Small intestine (tissue), 7 donors: Measurements from ENCODE around the gene PLP2. TPM values are rescaled to one million over a fixed set of nuclear protein-coding genes. Genes with fewer than 3 reads are reported as not detected.

Source experiments
- DNase-seq, 2 donors: peaks; one replicate each; pipeline versions ENCODE4 v3.0.0 to v3.0.0-alpha.2; 2013
- FAIRE-seq: peaks from 2 replicates; lab custom pipeline; 2012; peaks lifted over from hg19 to GRCh38; lab: Jason Lieb, UNC
- H3K27ac ChIP-seq, 3 donors: one replicate each; pipeline ENCODE4 v1.5.1; 2013; ENCODE audit warnings: low read length in 2 of 3, mild to moderate bottlenecking in 2 of 3, control low read depth in 1 of 3, inconsistent platforms in 1 of 3, low read depth in 1 of 3, moderate library complexity in 1 of 3
- H3K27me3 ChIP-seq, 3 donors: one replicate each; pipeline ENCODE4 v1.6.1; 2013; ENCODE audit warnings: low read length in 3 of 3, inconsistent platforms in 1 of 3; ENCODE audit not compliant: control insufficient read depth in 3 of 3, insufficient read depth in 3 of 3
- H3K36me3 ChIP-seq, 3 donors: one replicate each; pipeline ENCODE4 v1.6.1; 2013; ENCODE audit warnings: low read length in 3 of 3, inconsistent platforms in 1 of 3, low read depth in 1 of 3, mild to moderate bottlenecking in 1 of 3, moderate library complexity in 1 of 3; ENCODE audit not compliant: control insufficient read depth in 3 of 3, insufficient read depth in 2 of 3
- H3K4me1 ChIP-seq, 3 donors: one replicate each; pipeline ENCODE4 v1.6.1; 2013; ENCODE audit warnings: low read length in 2 of 3, inconsistent platforms in 1 of 3, low read depth in 1 of 3, mild to moderate bottlenecking in 1 of 3, moderate library complexity in 1 of 3; ENCODE audit not compliant: control insufficient read depth in 3 of 3, insufficient read depth in 2 of 3
- H3K4me3 ChIP-seq, 3 donors: one replicate each; pipeline ENCODE4 v1.5.1; 2013; ENCODE audit warnings: low read length in 3 of 3, control low read depth in 1 of 3, inconsistent platforms in 1 of 3, low read depth in 1 of 3, mild to moderate bottlenecking in 1 of 3, moderate library complexity in 1 of 3
- H3K9me3 ChIP-seq, 2 donors: one replicate each; pipeline ENCODE4 v1.6.1; 2013; ENCODE audit warnings: low read depth in 1 of 2, low read length in 1 of 2; ENCODE audit not compliant: control insufficient read depth in 2 of 2, insufficient read depth in 1 of 2
- WGBS, 3 donors: extraction: QIAGEN DNeasy Blood & Tissue Kit; methylation state at CpG; one replicate each; pipeline ENCODE4 v1.1.7; 2013; 5-methylcytosine and 5-hydroxymethylcytosine counted together
- polyA plus RNA-seq, 4 donors: library from polyadenylated mRNA; stranded (reverse) in 3 of 4; unstranded in 1 of 4; fragments of 200-250 nt in 3 of 4; fragments of 120-200 nt in 1 of 4; gene quantifications; one replicate each; pipeline versions ENCODE4 v1.2.1 to v1.2.3, GENCODE V29; 2013
- donor health status: healthy with polysubstance abuse.
- donor health status: control.
- donor health status: control.
- donor health status: Bipolar disorder and iron deficiency.
- donor health status: healthy.

Gene PLP2
- polyA plus RNA-seq, 4 donors = 47.6 to 189 (median 112) TPM

- WGBS, 3 donors = 90 to 93% (median 92%) methylated on average over 21 to 43 of the region's 43 CpGs
These were observed 4.0 kb downstream of the PLP2 start for GRCh38 chrX:49175435-49176274.

GRCh38 chrX:49176421-49177326, 5.0 kb downstream of the PLP2 start:
- peak overlapping the region in 1 of 3 donors; percentile 45 for H3K27ac ChIP-seq
- peak in 1 of 2 donors; percentile 33 for DNase-seq
- H3K27me3 ChIP-seq = no peaks in the 10 kb centered on the region
- H3K4me1 ChIP-seq = peaks cover 0 to 5% (median 0%) of the 10 kb centered on the region in 3 donors
- no peak for FAIRE-seq
- no peak overlapping the region for H3K4me3 ChIP-seq
- peaks cover 0 to 66% (median 9%) of the 10 kb centered on the region in 3 donors for H3K36me3 ChIP-seq
- WGBS, 3 donors = 54 to 68% (median 65%) methylated on average over 22 to 27 of the region's 27 CpGs
- no peaks in the 10 kb centered on the region for H3K9me3 ChIP-seq

More at GRCh38 chrX:49175435-49176274, 4.0 kb downstream of the PLP2 start:
- Histone ChIP-seq H3K4me1 (peaks cover 0 to 5% (median 0%) of the 10 kb centered on the region in 3 donors), H3K4me3 (no peak overlapping the region), H3K9me3 (no peaks in the 10 kb centered on the region), H3K27me3 (no peaks in the 10 kb centered on the region), H3K36me3 (peaks cover 0 to 64% (median 9%) of the 10 kb centered on the region in 3 donors), H3K27ac (no peak overlapping the region)
- DNase-seq (no peak), FAIRE-seq (no peak)

DNA sequence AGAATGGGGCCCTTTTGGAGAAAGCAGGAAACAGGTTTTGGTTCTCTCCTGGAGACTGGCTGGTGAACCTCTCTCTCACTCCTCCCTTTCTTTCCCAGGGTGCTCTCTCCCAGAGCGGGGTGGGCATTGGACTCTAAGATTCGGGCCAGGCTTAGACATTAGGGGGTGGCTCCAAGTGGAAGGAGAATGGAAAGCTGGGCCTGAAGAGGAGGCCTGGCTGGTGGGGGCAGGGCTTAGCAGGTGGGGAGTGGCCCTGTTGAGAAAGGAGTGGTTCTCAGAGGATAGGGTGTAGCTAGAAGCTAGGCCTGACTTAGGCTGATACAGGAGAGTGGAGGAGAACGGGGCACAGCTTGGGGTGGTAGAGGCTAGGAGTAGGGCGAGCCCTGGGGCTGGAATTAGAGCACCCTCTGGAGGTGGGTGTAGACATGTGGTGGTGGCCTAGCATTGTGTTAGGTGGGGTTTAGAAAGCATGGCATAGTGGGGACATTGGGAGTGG, 5.7 kb downstream of the PLP2 start:
- FAIRE-seq (no peak), DNase-seq (peak in 1 of 2 donors; percentile 37)
- Histone ChIP-seq H3K27me3 (no peaks in the 10 kb centered on the region), H3K4me1 (peaks cover 0 to 5% (median 0%) of the 10 kb centered on the region in 3 donors), H3K27ac (peak overlapping the region in 1 of 3 donors; percentile 41), H3K4me3 (no peak overlapping the region), H3K9me3 (no peaks in the 10 kb centered on the region), H3K36me3 (peaks cover 0 to 68% (median 9%) of the 10 kb centered on the region in 3 donors)
- 52 to 76% (median 69%) methylated on average over 4 of the region's 4 CpGs for WGBS, 3 donors

GRCh38 chrX:49177873-49178480, 6.3 kb downstream of the PLP2 start:
- no peak for FAIRE-seq
- 91 to 95% (median 92%) methylated on average over 14 to 23 of the region's 23 CpGs for WGBS, 3 donors
- no peak for DNase-seq

DNA sequence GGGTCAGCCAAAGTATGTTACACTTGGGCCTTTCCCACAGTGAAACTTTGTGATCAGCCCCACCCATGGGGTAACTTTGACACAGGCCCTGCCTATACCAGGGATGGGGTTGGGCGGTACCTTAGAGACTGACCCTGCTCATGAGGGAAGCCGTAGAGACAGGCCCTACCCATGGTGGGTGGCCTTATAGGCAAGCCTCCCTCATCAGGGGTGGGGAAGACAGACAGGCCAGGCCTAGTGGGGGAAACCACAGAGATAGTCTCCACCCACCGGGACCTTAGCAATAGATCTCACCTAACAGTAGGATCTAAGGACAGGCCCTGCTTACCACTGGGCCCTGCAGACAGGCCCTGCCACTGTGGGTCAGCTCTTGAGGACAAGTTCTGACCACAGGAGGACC, 6.8 kb downstream of the PLP2 start:
- WGBS, 3 donors = 83 to 88% (median 86%) methylated on average over 2 to 3 of the region's 3 CpGs

More at GRCh38 chrX:49177873-49178480, 6.3 kb downstream of the PLP2 start:
- H3K4me3 ChIP-seq = no peak overlapping the region
- peaks cover 0 to 3% (median 0%) of the 10 kb centered on the region in 3 donors for H3K4me1 ChIP-seq
- H3K9me3 ChIP-seq = no peaks in the 10 kb centered on the region
- no peak overlapping the region for H3K27ac ChIP-seq
- no peaks in the 10 kb centered on the region for H3K27me3 ChIP-seq
- peaks cover 0 to 70% (median 9%) of the 10 kb centered on the region in 3 donors for H3K36me3 ChIP-seq

DNA sequence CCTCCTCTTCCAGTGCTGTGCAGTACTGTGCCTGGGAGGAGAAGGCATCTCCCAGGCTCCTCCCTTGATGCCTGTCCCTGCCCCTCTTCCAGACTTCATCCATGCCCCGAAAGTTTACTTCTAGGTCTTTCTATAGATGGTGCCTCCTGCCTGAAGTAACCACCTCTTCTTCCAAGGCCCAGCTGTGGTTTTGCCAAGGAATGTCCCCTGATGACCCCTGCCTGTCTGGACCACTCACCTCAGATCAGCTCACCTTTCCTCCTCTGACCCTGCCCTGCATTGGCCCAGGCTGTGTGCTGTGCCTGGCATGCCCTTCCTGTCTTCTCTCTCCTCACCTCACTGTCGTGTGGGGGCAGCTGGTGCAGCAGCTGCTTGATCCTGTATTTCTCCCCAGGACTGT, 7.7 kb downstream of the PLP2 start:
- Histone ChIP-seq H3K27me3 (no peaks in the 10 kb centered on the region), H3K27ac (no peak overlapping the region), H3K4me3 (no peak overlapping the region), H3K4me1 (peaks cover 0 to 3% (median 0%) of the 10 kb centered on the region in 3 donors), H3K9me3 (no peaks in the 10 kb centered on the region), H3K36me3 (peaks cover 4 to 65% (median 4%) of the 10 kb centered on the region in 3 donors)
- WGBS, 3 donors = 72 to 87% (median 83%) methylated on average over 2 of the region's 2 CpGs
- FAIRE-seq (no peak), DNase-seq (no peak)

More for the DNA sequence above, 6.8 kb downstream of the PLP2 start:
- peaks cover 4 to 70% (median 5%) of the 10 kb centered on the region in 3 donors for H3K36me3 ChIP-seq
- H3K27ac ChIP-seq = no peak overlapping the region
- H3K4me1 ChIP-seq = no peaks in the 10 kb centered on the region
- FAIRE-seq (no peak), DNase-seq (no peak)
- H3K4me3 ChIP-seq = no peak overlapping the region
- H3K9me3 ChIP-seq = no peaks in the 10 kb centered on the region
- no peaks in the 10 kb centered on the region for H3K27me3 ChIP-seq

- 82 to 88% (median 84%) methylated on average over 16 to 18 of the region's 18 CpGs for WGBS, 3 donors
- peak overlapping the region in 2 of 3 donors; percentile 68 to 88 for H3K27ac ChIP-seq
- FAIRE-seq (no peak), DNase-seq (no peak)
- H3K9me3 ChIP-seq = no peaks in the 10 kb centered on the region
- H3K36me3 ChIP-seq = peaks cover 4 to 27% (median 4%) of the 10 kb centered on the region in 3 donors
- no peaks in the 10 kb centered on the region for H3K27me3 ChIP-seq
- H3K4me3 ChIP-seq = no peak overlapping the region
- H3K4me1 ChIP-seq = peaks cover 0 to 9% (median 3%) of the 10 kb centered on the region in 3 donors
These were observed 12.1 kb downstream of the PLP2 start for GRCh38 chrX:49183701-49184281.
